ENCODE data around the gene WDR7. TPM values are rescaled to one million over a fixed set of nuclear protein-coding genes. Genes with fewer than 3 reads are reported as not detected.

The WDR7 gene
- total and polyA plus RNA-seq, 4 donors: 6.5 to 46.6 (median 20.5) TPM

DNA sequence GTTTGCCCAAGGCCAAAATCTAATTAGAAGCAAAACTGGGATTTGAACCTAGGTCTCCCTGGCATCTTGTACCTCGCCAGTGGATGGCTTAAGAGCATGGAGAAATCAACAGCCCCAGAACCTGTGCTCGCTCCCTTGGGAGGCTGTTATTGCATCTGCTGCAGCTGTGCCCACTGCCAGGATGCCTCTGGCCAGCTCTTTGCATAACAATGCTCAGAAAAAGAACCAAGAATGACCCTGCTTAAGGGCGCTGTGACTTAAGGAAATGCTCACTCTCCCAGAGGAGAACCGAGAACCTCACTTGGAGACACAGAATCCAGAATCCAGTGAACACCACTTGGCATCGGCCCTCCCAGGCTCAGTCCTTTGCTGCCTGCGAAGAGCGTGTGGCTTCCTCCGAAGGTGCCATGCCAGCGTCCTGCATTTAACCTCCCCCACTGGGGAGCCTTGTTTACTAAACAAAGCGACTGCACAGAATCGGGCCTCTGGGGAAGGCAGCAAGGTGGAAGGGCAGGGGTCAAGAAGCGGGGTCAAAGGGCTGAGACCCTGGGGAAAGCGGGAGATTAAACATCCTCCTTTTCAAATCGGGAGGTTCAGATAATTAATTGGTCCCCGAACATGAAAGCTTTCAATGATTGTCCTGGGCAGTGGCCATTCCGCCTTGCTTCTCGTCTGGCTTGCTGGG is 424.7 kb downstream of the WDR7 start:
- H3K27ac ChIP-seq (ENCODE audit: low read depth in 1 of 2, low read length in 2 of 2): no peak overlapping the region
- WGBS, 2 donors: 24% methylated on average over 17 of the region's 17 CpGs
- H3K4me3 ChIP-seq (ENCODE audit: low read length in 2 of 2): no peak overlapping the region
- DNase-seq (no peak), ATAC-seq (ENCODE audit: low FRiP score) (no peak)
- intact Hi-C loops (cut with DNase I): no loop called here
- H3K27me3 ChIP-seq (ENCODE audit: control insufficient read depth in 1 of 2, insufficient read depth in 2 of 2, low read length in 1 of 2): peaks cover 0 to 4% of the 10 kb centered on the region in 2 donors
- no peaks in the 10 kb centered on the region for H3K36me3 ChIP-seq (ENCODE audit: control insufficient read depth in 1 of 2, insufficient read depth in 2 of 2, low read length in 1 of 2)
- no peaks in the 10 kb centered on the region for H3K4me1 ChIP-seq (ENCODE audit: control insufficient read depth in 1 of 2, insufficient read depth in 2 of 2, low read length in 2 of 2)
- peaks cover 3% of the 10 kb centered on the region for H3K9me3 ChIP-seq (ENCODE audit: control insufficient read depth, low read length)

DNA sequence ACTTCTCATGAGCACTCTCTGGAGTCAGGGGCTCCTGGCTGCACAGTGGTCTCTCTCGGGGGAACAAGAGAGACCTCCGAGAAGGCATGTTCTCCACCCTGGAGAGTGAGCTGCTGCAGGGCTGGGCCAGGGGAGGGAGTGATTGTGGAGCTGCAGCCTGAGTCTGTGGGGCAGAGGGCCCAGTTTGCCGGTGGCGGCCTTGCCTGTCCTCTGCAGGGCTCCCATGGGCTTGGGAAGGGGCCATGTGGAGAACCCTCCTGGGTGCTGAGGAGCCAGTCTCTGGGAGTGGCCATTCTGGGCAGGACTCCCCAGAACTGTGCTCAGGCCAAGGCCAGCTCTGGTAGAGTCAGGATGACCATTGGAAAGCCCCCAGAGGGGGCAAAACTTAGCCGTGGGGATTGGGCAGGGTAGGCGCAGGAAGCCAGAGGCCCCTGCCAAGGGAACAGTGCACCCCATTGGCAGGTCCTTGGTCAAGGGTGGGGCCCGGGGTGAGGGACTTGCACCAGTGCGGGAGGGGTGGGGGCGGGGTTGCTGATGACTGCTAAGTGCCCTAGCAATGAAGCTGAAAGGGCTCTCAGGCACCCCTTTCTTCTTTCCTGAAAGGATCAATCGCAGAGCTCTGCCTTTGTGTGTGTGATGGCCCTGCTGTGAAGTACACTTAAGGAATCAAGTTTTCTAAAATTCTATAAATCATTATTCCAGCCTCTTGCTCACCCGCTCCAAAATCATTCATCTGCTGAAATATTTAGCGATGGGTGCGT is 426.0 kb downstream of the WDR7 start:
- Histone ChIP-seq H3K4me1 (ENCODE audit: control insufficient read depth in 1 of 2, insufficient read depth in 2 of 2, low read length in 2 of 2) (no peaks in the 10 kb centered on the region), H3K36me3 (ENCODE audit: control insufficient read depth in 1 of 2, insufficient read depth in 2 of 2, low read length in 1 of 2) (no peaks in the 10 kb centered on the region), H3K4me3 (ENCODE audit: low read length in 2 of 2) (no peak overlapping the region), H3K27ac (ENCODE audit: low read depth in 1 of 2, low read length in 2 of 2) (no peak overlapping the region), H3K9me3 (ENCODE audit: control insufficient read depth, low read length) (peaks cover 3% of the 10 kb centered on the region), H3K27me3 (ENCODE audit: control insufficient read depth in 1 of 2, insufficient read depth in 2 of 2, low read length in 1 of 2) (peaks cover 0 to 4% of the 10 kb centered on the region in 2 donors)
- WGBS, 2 donors: 66 to 75% methylated on average over 12 to 13 of the region's 13 CpGs
- DNase-seq (no peak), ATAC-seq (ENCODE audit: low FRiP score) (no peak)
- intact Hi-C loops (cut with DNase I): no loop called here

DNA sequence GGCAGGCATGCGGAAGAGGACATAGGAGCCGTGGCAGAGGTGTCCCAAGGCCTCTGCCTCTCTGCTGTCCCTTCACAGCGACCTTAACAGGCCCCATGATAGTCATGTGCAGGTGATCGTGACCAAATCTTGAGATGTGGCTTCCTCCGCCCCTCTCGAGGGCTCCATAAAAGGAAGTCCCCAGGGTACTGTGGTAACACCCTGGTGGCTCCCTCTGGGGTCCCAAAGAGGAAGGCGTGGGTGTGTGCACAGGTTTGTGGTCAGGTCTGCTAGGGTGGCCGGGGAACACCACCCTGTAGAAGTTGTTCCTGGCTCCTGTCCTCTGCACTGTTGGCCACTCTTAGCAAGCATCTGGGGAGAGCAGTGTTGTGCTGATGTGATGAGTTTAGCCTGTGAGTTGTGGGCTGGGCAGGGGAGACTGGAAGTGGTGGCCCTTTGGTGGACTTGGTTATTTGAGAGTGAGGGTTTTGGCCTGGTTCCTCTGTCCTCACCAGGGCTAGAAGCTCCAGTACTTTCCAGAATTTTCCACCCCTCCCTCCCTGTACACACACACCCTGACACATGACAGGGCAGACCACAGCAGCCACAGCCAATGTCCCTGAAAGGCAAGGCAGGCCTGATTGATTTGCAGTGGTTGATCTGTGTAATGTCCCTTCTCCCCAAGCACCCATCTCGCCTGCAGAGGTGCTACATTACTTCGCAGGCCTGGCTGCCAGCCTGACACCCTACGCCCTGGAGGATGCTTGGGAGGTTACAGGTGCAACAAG is 426.8 kb downstream of the WDR7 start:
- H3K27me3 ChIP-seq (ENCODE audit: control insufficient read depth in 1 of 2, insufficient read depth in 2 of 2, low read length in 1 of 2): no peaks in the 10 kb centered on the region
- no peak for DNase-seq
- H3K4me1 ChIP-seq (ENCODE audit: control insufficient read depth in 1 of 2, insufficient read depth in 2 of 2, low read length in 2 of 2): no peaks in the 10 kb centered on the region
- H3K9me3 ChIP-seq (ENCODE audit: control insufficient read depth, low read length): peaks cover 3% of the 10 kb centered on the region
- ATAC-seq (ENCODE audit: low FRiP score): peak; percentile 32
- WGBS, 2 donors: 70 to 75% methylated on average over 11 of the region's 11 CpGs
- H3K36me3 ChIP-seq (ENCODE audit: control insufficient read depth in 1 of 2, insufficient read depth in 2 of 2, low read length in 1 of 2): no peaks in the 10 kb centered on the region
- intact Hi-C loops (cut with DNase I): no loop called here
- no peak overlapping the region for H3K27ac ChIP-seq (ENCODE audit: low read depth in 1 of 2, low read length in 2 of 2)
- no peak overlapping the region for H3K4me3 ChIP-seq (ENCODE audit: low read length in 2 of 2)

DNA sequence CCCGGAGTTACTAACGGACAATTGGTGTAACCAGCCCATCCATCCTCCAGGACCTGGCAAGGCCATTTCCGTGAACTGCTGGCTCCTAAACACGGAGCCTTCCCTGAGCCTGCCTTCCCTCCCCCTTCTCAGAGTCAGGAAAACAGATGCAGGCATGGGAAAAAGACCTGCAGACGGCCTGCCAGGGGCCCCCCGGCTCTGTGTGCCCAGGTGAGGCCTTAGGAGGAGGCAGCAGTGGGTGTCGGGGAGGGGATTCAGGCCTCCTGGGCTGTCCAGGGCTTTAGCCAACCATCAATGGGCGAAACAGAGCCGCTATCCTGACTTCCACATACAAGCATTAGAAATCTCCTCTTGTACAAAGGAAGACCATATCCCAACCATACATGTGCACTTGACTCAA is 427.5 kb downstream of the WDR7 start:
- intact Hi-C loops (cut with DNase I): no loop called here

DNA sequence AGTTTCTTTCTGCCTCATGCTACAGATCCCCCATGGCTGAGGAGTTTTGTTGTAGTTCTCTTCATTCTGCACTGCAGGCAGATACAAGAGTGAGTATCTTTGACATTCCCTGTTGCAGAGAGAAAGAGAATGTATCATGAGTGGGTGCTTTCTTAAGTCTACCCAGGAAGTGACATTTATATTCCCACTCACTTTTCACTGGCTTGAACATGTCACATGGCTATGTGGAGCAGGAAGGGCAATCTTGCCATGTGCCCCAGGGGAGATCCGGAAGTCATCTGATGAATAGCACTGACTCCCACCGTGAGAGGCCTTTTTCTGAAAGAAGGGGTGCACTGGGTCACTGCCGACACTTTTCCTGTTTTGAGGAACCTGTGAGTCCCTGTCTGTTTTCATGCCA is 429.3 kb downstream of the WDR7 start:
- intact Hi-C loops (cut with DNase I): no loop called here

More for the DNA sequence above, 427.5 kb downstream of the WDR7 start:
- DNase-seq (no peak), ATAC-seq (ENCODE audit: low FRiP score) (no peak)
- Histone ChIP-seq H3K36me3 (ENCODE audit: control insufficient read depth in 1 of 2, insufficient read depth in 2 of 2, low read length in 1 of 2) (no peaks in the 10 kb centered on the region), H3K27me3 (ENCODE audit: control insufficient read depth in 1 of 2, insufficient read depth in 2 of 2, low read length in 1 of 2) (no peaks in the 10 kb centered on the region), H3K4me1 (ENCODE audit: control insufficient read depth in 1 of 2, insufficient read depth in 2 of 2, low read length in 2 of 2) (no peaks in the 10 kb centered on the region), H3K9me3 (ENCODE audit: control insufficient read depth, low read length) (peaks cover 4% of the 10 kb centered on the region), H3K27ac (ENCODE audit: low read depth in 1 of 2, low read length in 2 of 2) (no peak overlapping the region), H3K4me3 (ENCODE audit: low read length in 2 of 2) (no peak overlapping the region)
- 66 to 75% methylated on average over 9 of the region's 9 CpGs for WGBS, 2 donors

DNA sequence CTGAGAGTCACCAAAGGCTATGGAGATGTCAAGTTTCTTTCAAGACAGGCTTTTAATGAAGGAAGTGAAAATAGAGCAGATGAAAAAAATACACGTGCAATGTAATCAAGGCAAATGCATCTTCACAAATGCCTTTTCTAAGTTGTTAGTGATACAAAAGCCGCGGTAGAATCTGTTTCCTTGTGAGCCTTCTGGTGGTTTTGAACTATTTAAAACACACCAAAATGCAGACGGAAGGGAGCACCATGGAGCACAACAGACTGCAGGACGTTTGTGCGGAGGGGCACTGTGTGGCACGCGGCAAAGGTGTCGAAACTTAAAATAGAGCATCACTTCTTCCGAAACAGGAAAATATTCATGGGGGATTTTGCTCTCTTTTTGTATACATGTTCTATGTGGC is 430.7 kb downstream of the WDR7 start:
- H3K4me3 ChIP-seq (ENCODE audit: low read length in 2 of 2): no peak overlapping the region
- no peaks in the 10 kb centered on the region for H3K4me1 ChIP-seq (ENCODE audit: control insufficient read depth in 1 of 2, insufficient read depth in 2 of 2, low read length in 2 of 2)
- no peak overlapping the region for H3K27ac ChIP-seq (ENCODE audit: low read depth in 1 of 2, low read length in 2 of 2)
- 87 to 89% methylated on average over 10 of the region's 10 CpGs for WGBS, 2 donors
- peaks cover 4% of the 10 kb centered on the region for H3K9me3 ChIP-seq (ENCODE audit: control insufficient read depth, low read length)
- DNase-seq: no peak
- intact Hi-C loops (cut with DNase I): no loop called here
- no peaks in the 10 kb centered on the region for H3K27me3 ChIP-seq (ENCODE audit: control insufficient read depth in 1 of 2, insufficient read depth in 2 of 2, low read length in 1 of 2)
- no peaks in the 10 kb centered on the region for H3K36me3 ChIP-seq (ENCODE audit: control insufficient read depth in 1 of 2, insufficient read depth in 2 of 2, low read length in 1 of 2)
- no peak for ATAC-seq (ENCODE audit: low FRiP score)

More for the DNA sequence above, 429.3 kb downstream of the WDR7 start:
- Histone ChIP-seq H3K4me3 (ENCODE audit: low read length in 2 of 2) (no peak overlapping the region), H3K36me3 (ENCODE audit: control insufficient read depth in 1 of 2, insufficient read depth in 2 of 2, low read length in 1 of 2) (no peaks in the 10 kb centered on the region), H3K9me3 (ENCODE audit: control insufficient read depth, low read length) (peaks cover 4% of the 10 kb centered on the region), H3K27me3 (ENCODE audit: control insufficient read depth in 1 of 2, insufficient read depth in 2 of 2, low read length in 1 of 2) (no peaks in the 10 kb centered on the region), H3K4me1 (ENCODE audit: control insufficient read depth in 1 of 2, insufficient read depth in 2 of 2, low read length in 2 of 2) (no peaks in the 10 kb centered on the region), H3K27ac (ENCODE audit: low read depth in 1 of 2, low read length in 2 of 2) (no peak overlapping the region)
- ATAC-seq (ENCODE audit: low FRiP score) (no peak), DNase-seq (no peak)
- WGBS, 2 donors: 59 to 73% methylated on average over 3 of the region's 3 CpGs

DNA sequence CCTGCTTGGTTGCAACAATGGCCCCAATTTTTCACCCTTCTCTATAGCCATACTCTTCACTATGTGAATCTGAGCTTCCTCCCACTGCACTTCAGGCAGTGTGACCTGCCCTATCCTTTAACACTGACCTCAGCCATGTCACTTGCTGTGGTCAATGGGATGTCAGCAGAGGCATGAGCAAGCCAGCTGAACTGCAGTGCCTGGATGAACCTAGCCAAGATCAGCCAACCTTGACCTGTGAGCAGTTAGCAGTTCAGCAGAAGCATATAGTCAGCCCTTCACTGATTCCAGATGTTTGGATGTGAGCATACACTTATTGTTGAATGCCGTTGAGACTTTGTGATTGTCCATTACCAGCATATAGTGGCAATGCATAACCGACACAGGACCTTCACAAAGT is 432.3 kb downstream of the WDR7 start:
- DNase-seq (no peak), ATAC-seq (ENCODE audit: low FRiP score) (no peak)
- 84 to 91% methylated on average over 2 of the region's 2 CpGs for WGBS, 2 donors
- no peaks in the 10 kb centered on the region for H3K36me3 ChIP-seq (ENCODE audit: control insufficient read depth in 1 of 2, insufficient read depth in 2 of 2, low read length in 1 of 2)
- intact Hi-C loops (cut with DNase I): no loop called here
- H3K4me3 ChIP-seq (ENCODE audit: low read length in 2 of 2): no peak overlapping the region
- no peak overlapping the region for H3K27ac ChIP-seq (ENCODE audit: low read depth in 1 of 2, low read length in 2 of 2)
- no peaks in the 10 kb centered on the region for H3K27me3 ChIP-seq (ENCODE audit: control insufficient read depth in 1 of 2, insufficient read depth in 2 of 2, low read length in 1 of 2)
- H3K9me3 ChIP-seq (ENCODE audit: control insufficient read depth, low read length): peaks cover 4% of the 10 kb centered on the region
- no peaks in the 10 kb centered on the region for H3K4me1 ChIP-seq (ENCODE audit: control insufficient read depth in 1 of 2, insufficient read depth in 2 of 2, low read length in 2 of 2)

DNA sequence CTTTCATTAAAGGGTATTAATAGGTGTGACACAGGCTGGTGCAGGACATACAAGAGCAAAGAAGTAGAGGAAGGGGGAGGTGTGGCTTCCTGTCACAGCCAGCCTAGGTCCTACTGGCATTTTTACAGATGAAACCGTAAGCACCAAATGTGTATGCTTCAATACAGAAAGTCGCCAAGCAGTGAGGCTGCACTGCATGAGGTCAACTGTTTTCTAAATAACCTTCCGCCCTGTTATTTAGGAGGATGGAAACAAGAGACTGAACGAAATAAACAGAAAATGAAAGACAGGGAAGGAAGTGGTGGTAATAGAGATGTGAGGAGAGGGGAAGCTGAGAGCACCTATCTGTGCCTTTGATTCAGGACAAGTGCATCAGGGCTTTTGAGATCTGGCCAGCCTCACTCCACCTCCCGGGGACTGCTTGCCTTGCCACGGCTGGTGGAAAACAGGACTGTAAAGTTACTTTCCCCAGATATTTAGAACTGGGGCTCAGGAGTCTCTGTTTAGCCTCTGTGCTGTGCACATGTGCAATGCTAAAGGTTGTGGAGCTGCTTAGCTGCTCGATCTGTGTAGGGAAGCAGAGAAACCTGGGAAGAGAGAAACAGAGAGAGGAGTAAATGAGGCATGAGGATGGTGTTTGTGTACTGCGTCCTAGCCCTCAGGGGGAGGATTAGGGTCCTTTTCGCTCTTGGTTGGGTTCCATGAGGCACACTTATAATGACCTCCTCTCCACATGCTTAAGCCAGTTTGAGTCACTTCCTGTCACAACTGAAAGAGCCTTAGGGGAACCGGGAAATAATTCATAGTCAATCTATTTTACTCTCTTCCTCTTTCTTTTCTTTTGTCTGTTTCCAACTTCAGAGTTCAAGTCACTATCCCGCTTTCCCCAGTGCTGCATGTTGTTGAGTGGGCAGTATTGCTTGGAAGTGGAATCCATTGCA is 433.4 kb downstream of the WDR7 start:
- H3K4me3 ChIP-seq (ENCODE audit: low read length in 2 of 2): no peak overlapping the region
- ATAC-seq (ENCODE audit: low FRiP score) (no peak), DNase-seq (no peak)
- H3K4me1 ChIP-seq (ENCODE audit: control insufficient read depth in 1 of 2, insufficient read depth in 2 of 2, low read length in 2 of 2): no peaks in the 10 kb centered on the region
- intact Hi-C loops (cut with DNase I): no loop called here
- H3K27me3 ChIP-seq (ENCODE audit: control insufficient read depth in 1 of 2, insufficient read depth in 2 of 2, low read length in 1 of 2): no peaks in the 10 kb centered on the region
- no peak overlapping the region for H3K27ac ChIP-seq (ENCODE audit: low read depth in 1 of 2, low read length in 2 of 2)
- 63 to 68% methylated on average over 11 of the region's 11 CpGs for WGBS, 2 donors
- H3K9me3 ChIP-seq (ENCODE audit: control insufficient read depth, low read length): peaks cover 3% of the 10 kb centered on the region
- H3K36me3 ChIP-seq (ENCODE audit: control insufficient read depth in 1 of 2, insufficient read depth in 2 of 2, low read length in 1 of 2): no peaks in the 10 kb centered on the region

Measured in aorta (tissue), 5 donors.